ENCODE results near the gene RFX7.
"Not testable (repeated sequence)": the region's sequence is repeated elsewhere in the genome, so short reads cannot be mapped to it uniquely, and the experiment has no call there.

RFX7 gene

DNA sequence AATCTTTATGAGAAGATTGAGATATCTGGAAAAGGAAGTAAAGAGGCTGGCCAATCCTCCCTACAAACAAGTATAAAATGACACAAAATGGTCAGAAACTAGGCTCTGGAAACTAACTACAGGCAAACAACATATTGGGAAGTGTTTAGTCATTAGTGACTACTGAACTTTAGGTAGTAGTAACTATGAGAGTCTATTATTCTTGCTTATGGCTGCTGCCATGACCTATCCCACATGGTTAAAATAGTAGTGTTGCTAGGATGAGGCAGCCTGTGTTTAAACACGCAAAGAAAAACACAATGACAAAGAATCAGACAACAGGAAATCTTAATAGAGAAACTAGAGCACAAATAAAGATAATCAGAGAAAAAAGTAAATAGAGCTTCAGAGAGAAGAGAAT, 67.9 kb downstream of the RFX7 start:
- no peaks in the 10 kb centered on the region for H3K27me3 ChIP-seq (ENCODE audit: insufficient read depth, low read depth, severe bottlenecking)
- H3K27ac ChIP-seq: no peak overlapping the region
- no peak for DNase-seq
- TF ChIP-seq, protein P1, sequence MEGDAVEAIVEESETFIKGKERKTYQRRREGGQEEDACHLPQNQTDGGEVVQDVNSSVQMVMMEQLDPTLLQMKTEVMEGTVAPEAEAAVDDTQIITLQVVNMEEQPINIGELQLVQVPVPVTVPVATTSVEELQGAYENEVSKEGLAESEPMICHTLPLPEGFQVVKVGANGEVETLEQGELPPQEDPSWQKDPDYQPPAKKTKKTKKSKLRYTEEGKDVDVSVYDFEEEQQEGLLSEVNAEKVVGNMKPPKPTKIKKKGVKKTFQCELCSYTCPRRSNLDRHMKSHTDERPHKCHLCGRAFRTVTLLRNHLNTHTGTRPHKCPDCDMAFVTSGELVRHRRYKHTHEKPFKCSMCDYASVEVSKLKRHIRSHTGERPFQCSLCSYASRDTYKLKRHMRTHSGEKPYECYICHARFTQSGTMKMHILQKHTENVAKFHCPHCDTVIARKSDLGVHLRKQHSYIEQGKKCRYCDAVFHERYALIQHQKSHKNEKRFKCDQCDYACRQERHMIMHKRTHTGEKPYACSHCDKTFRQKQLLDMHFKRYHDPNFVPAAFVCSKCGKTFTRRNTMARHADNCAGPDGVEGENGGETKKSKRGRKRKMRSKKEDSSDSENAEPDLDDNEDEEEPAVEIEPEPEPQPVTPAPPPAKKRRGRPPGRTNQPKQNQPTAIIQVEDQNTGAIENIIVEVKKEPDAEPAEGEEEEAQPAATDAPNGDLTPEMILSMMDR (IDR thresholded peaks at IDR 0.05; ENCODE audit: low read depth, low read length): no peak
- H3K9me3 ChIP-seq (ENCODE audit: severe bottlenecking): no peaks in the 10 kb centered on the region
- H3K36me3 ChIP-seq: 0 out of 2 replicates have a peak, but pooled peaks cover 4% of the 10 kb centered on the region
- no peak overlapping the region for H3K4me3 ChIP-seq (ENCODE audit: low read depth, low read length)

DNA sequence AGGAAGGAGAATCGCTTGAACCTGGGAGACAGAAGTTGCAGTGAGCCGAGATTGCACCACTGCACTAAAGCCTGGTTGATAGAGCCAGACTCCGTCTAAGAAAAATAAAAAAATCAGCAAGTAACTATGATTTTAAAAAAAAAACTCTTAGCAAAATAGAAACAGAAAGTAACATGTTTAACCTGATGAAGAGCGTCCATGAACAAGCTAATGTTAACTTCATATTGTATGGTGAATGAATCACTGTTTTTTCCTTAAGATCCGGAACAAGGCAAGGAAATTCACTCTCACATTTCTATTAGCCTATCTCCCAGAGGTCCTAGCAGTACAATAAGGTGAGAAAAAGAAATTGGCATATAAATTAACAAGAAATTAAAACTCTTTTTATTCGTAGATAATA, 69.0 kb downstream of the RFX7 start:
- TF ChIP-seq, protein P1 (IDR thresholded peaks at IDR 0.05; ENCODE audit: low read depth, low read length): no peak
- H3K9me3 ChIP-seq (ENCODE audit: severe bottlenecking): no peaks in the 10 kb centered on the region
- H3K4me3 ChIP-seq (ENCODE audit: low read depth, low read length): no peak overlapping the region
- no peak overlapping the region for H3K27ac ChIP-seq
- DNase-seq: no peak
- H3K36me3 ChIP-seq: 0 out of 2 replicates have a peak, but pooled peaks cover 4% of the 10 kb centered on the region
- no peaks in the 10 kb centered on the region for H3K27me3 ChIP-seq (ENCODE audit: insufficient read depth, low read depth, severe bottlenecking)

DNA sequence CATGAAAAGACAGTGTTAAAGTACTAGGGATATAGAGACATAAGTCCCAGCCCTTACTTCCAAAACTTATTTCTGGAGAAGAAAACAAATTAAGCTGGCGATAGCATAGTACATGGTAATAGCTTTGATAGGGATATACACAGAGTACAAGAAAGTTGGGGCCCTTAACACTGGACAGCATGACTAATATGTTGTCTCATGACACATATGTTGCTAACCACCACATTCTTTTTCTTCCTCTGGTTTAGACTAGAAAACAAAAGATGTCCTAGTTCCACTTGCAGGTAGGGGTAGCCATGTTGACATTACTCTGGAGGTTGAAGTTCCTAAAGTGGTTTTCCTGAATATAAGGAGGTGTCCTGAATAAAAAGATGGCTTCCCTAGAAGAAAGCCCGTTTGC, 75.3 kb downstream of the RFX7 start:
- DNase-seq: no peak

DNA sequence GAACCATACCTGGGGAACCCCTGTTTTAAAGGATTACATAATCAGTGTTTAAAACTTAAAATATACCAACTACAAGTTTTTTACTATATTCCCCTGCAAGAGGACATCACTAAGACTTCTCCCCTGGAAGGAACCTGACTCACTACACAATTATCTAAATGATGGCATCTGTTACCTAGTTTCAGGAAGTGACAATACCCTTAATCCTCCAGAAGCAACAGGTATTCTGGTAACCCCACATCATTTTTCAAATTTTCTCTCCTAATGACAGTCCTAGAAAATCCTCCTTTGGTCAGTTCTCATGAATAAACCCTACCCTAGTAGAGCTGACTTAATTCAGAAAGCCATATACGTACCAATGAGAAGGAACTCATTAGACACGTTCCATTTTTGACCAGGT, 78.4 kb downstream of the RFX7 start:
- Histone ChIP-seq H3K9me3 (ENCODE audit: severe bottlenecking) (no peaks in the 10 kb centered on the region), H3K27ac (no peak overlapping the region; the same call in 1 of the 2 replicates), H3K27me3 (ENCODE audit: insufficient read depth, low read depth, severe bottlenecking) (no peaks in the 10 kb centered on the region), H3K4me3 (ENCODE audit: low read depth, low read length) (no peak overlapping the region), H3K36me3 (no peaks in the 10 kb centered on the region)
- DNase-seq: no peak
- TF ChIP-seq, protein P1 (IDR thresholded peaks at IDR 0.05; ENCODE audit: low read depth, low read length): no peak

More for the DNA sequence above, 75.3 kb downstream of the RFX7 start:
- Histone ChIP-seq H3K9me3 (ENCODE audit: severe bottlenecking) (no peaks in the 10 kb centered on the region), H3K4me3 (ENCODE audit: low read depth, low read length) (no peak overlapping the region), H3K36me3 (0 out of 2 replicates have a peak, but pooled peaks cover under 1% of the 10 kb centered on the region), H3K27ac (no peak overlapping the region), H3K27me3 (ENCODE audit: insufficient read depth, low read depth, severe bottlenecking) (no peaks in the 10 kb centered on the region)
- TF ChIP-seq, protein P1 (IDR thresholded peaks at IDR 0.05; ENCODE audit: low read depth, low read length): no peak

DNA sequence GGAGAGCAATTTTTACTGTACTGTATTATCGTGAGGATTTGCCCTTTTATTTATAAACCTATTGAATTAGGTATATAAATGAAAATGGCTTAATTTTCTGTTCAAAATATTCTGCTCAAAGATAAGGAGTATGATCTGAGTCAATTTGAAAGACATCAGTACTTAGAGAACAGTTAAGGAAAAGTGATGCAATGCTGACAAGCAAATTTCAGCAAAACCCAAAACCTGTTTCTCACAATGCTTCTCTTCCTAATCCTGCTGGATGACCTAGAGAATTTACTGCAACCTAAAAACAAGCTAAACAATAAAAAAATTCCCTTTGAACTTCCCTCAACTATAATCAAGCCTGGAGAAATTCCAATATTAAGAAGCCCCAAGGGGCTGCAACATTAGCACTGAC, 82.7 kb downstream of the RFX7 start:
- no peak overlapping the region for H3K4me3 ChIP-seq (ENCODE audit: low read depth, low read length)
- H3K27me3 ChIP-seq (ENCODE audit: insufficient read depth, low read depth, severe bottlenecking): no peaks in the 10 kb centered on the region
- TF ChIP-seq, protein P1 (IDR thresholded peaks at IDR 0.05; ENCODE audit: low read depth, low read length): no peak
- H3K9me3 ChIP-seq (ENCODE audit: severe bottlenecking): no peaks in the 10 kb centered on the region
- H3K36me3 ChIP-seq: no peaks in the 10 kb centered on the region
- DNase-seq: no peak
- no peak overlapping the region for H3K27ac ChIP-seq

DNA sequence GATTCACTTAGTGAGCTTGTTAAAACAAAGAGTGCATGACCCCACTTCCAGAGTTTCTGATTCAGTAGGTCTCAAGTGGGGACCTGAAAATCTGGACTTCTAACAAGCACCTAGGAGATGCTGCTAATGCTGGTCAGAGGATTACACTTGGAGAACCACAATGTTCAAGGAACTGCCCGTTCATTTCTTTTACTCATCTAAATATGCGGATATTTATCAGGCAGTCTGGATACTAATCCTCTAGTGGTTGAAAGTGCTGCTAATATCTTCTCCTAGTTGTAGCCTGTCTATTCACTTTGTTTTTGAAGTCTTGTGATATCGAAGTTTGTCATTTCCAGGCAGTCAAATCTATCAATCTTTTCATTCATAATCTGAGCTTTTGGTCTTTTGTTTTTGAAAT, 86.8 kb downstream of the RFX7 start:
- Histone ChIP-seq H3K36me3 (no peaks in the 10 kb centered on the region), H3K4me3 (ENCODE audit: low read depth, low read length) (no peak overlapping the region), H3K27ac (no peak overlapping the region), H3K27me3 (ENCODE audit: insufficient read depth, low read depth, severe bottlenecking) (no peaks in the 10 kb centered on the region), H3K9me3 (ENCODE audit: severe bottlenecking) (peaks cover 5% of the 10 kb centered on the region)
- TF ChIP-seq, protein P1 (IDR thresholded peaks at IDR 0.05; ENCODE audit: low read depth, low read length): no peak
- no peak for DNase-seq

DNA sequence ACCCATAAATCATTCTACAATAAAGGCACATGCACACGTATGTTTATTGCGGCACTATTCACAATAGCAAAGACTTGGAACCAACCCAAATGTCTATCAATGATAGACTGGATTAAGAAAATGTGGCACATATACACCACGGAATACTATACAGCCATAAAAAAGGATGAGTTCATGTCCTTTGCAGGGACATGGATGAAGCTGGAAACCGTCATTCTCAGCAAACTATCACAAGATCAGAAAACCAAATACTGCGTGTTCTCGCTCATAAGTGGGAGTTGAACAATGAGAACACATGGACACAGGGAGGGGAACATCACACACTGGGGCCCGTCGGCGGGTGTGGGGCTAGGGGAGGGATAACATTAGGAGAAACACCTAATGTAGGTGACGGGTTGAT, 88.4 kb downstream of the RFX7 start:
- H3K27ac ChIP-seq; H3K27me3 ChIP-seq (ENCODE audit: insufficient read depth, low read depth, severe bottlenecking); H3K36me3 ChIP-seq; DNase-seq; H3K9me3 ChIP-seq (ENCODE audit: severe bottlenecking); H3K4me3 ChIP-seq (ENCODE audit: low read depth, low read length): not testable (repeated sequence)

DNA sequence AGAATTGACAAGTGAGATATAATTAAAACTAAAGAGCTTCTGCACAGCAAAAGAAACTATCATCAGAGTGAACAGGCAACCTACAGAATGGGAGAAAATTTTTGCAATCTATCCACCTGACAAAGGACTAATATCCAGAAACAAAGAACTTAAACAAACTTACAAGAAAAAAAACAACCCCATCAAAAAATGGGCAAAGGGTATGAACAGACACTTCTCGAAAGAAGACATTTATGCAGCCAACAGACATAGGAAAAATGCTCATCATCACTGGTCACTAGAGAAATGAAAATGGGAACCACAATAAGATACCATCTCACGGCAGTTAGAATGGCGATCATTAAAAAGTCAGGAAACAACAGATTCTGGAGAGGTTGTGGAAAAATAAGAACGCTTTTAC, 88.9 kb downstream of the RFX7 start:
- DNase-seq; H3K27ac ChIP-seq; H3K27me3 ChIP-seq (ENCODE audit: insufficient read depth, low read depth, severe bottlenecking); H3K36me3 ChIP-seq; H3K4me3 ChIP-seq (ENCODE audit: low read depth, low read length); H3K9me3 ChIP-seq (ENCODE audit: severe bottlenecking): not testable (repeated sequence)

Measured in WERI-Rb-1 (cell line).